ENCODE measurements around the gene UBALD1. TPM values are rescaled to one million over a fixed set of nuclear protein-coding genes. Genes with fewer than 3 reads are reported as not detected.

The UBALD1 gene
- total and polyA plus RNA-seq, 10 of the 15 experiments (the other 5 are each of a cell fraction or from before 2014, with no cell fraction given): 0.05 to 32.7 (median 5.1) TPM

DNA sequence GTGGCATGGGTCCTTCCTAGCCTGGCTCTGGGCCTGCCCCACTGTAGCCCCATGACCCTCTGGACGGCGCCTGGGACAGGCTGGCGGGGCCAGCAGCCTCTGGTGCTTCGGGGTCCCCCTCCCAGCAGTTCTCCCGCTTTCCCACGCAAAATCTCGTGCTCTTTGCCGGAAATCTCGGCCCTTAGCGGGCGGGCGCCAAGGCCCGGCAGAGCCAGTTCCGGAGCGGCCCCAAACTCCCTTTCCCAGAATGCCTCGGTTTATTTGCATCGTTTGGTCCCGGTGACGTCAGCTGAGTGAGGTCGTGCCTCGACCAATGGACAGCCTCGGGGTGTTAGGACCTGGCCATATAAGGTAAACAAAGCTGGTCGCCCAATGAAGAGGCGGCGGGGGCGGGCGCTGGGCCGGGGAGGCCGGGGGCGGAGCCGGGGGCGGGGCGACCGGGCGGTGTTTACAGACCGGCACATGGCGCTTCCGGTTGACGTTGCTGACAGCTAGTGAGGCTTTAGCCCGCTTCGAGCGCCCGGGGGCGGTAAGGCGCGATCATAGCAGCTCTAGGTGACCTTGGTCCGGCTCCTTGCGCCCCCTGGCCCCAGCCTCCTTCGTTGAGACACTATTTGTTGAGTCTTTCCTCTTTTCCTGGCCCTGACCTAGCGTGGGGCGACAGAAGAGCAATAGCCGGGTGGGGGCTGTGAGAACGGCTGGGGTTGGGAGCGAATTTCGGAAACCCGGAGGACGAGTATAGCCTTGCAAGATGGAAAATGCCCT is 1.5 kb upstream of the UBALD1 start (continued):
- peak; percentile 37; the same call in 1 of the 2 replicates for TF ChIP-seq DPF2 (IDR thresholded peaks at IDR 0.05)
- no peak for TF ChIP-seq WRNIP1 (IDR thresholded peaks at IDR 0.05; ENCODE audit: borderline replicate concordance, low read depth, low read length)
- no peak; the same call in 1 of the 2 replicates for TF ChIP-seq PML (IDR thresholded peaks at IDR 0.05; ENCODE audit: low read length)
- peak; percentile 29; the same call in 1 of the 2 replicates for TF ChIP-seq RAD21 (IDR thresholded peaks at IDR 0.05; ENCODE audit: insufficient read depth, low read depth, low read length)
- TF ChIP-seq GATAD2B (conservative IDR thresholded peaks at IDR 0.05; ENCODE audit: low read depth): peak; percentile 78
- no peak for TF ChIP-seq SUPT20H (IDR thresholded peaks at IDR 0.05; ENCODE audit: borderline replicate concordance, control insufficient read depth, low read depth, low read length)
- TF ChIP-seq FOS (IDR thresholded peaks at IDR 0.05; ENCODE audit: borderline replicate concordance, extremely low read depth, insufficient read length): peak; percentile 67
- peak; percentile 64; the same call in 1 of the 2 replicates for TF ChIP-seq TAF1 (IDR thresholded peaks at IDR 0.05; ENCODE audit: borderline replicate concordance, low read depth, low read length)
- no peak for TF ChIP-seq ZZZ3 (IDR thresholded peaks at IDR 0.05; ENCODE audit: control insufficient read depth, insufficient read length, low read depth)
- peak; percentile 22 to 55; a peak in 1 of 4 replicates for TF ChIP-seq EP300 (IDR thresholded peaks at IDR 0.05; ENCODE audit: borderline replicate concordance in 1 of 2, control insufficient read depth in 1 of 2, low read depth in 2 of 2, low read length in 2 of 2)
- 0 out of 2 replicates have a peak, but pooled peaks have one; percentile 21 for TF ChIP-seq TCF3 (IDR thresholded peaks at IDR 0.05; ENCODE audit: borderline replicate concordance, insufficient read depth, low read depth, low read length)
- peak; percentile 72 for TF ChIP-seq NR2C1 (IDR thresholded peaks at IDR 0.05)
- TF ChIP-seq, protein P1, sequence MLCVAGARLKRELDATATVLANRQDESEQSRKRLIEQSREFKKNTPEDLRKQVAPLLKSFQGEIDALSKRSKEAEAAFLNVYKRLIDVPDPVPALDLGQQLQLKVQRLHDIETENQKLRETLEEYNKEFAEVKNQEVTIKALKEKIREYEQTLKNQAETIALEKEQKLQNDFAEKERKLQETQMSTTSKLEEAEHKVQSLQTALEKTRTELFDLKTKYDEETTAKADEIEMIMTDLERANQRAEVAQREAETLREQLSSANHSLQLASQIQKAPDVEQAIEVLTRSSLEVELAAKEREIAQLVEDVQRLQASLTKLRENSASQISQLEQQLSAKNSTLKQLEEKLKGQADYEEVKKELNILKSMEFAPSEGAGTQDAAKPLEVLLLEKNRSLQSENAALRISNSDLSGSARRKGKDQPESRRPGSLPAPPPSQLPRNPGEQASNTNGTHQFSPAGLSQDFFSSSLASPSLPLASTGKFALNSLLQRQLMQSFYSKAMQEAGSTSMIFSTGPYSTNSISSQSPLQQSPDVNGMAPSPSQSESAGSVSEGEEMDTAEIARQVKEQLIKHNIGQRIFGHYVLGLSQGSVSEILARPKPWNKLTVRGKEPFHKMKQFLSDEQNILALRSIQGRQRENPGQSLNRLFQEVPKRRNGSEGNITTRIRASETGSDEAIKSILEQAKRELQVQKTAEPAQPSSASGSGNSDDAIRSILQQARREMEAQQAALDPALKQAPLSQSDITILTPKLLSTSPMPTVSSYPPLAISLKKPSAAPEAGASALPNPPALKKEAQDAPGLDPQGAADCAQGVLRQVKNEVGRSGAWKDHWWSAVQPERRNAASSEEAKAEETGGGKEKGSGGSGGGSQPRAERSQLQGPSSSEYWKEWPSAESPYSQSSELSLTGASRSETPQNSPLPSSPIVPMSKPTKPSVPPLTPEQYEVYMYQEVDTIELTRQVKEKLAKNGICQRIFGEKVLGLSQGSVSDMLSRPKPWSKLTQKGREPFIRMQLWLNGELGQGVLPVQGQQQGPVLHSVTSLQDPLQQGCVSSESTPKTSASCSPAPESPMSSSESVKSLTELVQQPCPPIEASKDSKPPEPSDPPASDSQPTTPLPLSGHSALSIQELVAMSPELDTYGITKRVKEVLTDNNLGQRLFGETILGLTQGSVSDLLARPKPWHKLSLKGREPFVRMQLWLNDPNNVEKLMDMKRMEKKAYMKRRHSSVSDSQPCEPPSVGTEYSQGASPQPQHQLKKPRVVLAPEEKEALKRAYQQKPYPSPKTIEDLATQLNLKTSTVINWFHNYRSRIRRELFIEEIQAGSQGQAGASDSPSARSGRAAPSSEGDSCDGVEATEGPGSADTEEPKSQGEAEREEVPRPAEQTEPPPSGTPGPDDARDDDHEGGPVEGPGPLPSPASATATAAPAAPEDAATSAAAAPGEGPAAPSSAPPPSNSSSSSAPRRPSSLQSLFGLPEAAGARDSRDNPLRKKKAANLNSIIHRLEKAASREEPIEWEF (IDR thresholded peaks at IDR 0.05; ENCODE audit: insufficient replicate concordance, low read depth, low read length): no peak
- peak; percentile 59; the same call in 1 of the 2 replicates for TF ChIP-seq CBFB (IDR thresholded peaks at IDR 0.05; ENCODE audit: low read depth)
- TF ChIP-seq RBBP5 (conservative IDR thresholded peaks at IDR 0.05): no peak
- no peak for TF ChIP-seq ZBTB4 (CRISPR knock-in tag; IDR thresholded peaks at IDR 0.05)
- TF ChIP-seq, protein P2, sequence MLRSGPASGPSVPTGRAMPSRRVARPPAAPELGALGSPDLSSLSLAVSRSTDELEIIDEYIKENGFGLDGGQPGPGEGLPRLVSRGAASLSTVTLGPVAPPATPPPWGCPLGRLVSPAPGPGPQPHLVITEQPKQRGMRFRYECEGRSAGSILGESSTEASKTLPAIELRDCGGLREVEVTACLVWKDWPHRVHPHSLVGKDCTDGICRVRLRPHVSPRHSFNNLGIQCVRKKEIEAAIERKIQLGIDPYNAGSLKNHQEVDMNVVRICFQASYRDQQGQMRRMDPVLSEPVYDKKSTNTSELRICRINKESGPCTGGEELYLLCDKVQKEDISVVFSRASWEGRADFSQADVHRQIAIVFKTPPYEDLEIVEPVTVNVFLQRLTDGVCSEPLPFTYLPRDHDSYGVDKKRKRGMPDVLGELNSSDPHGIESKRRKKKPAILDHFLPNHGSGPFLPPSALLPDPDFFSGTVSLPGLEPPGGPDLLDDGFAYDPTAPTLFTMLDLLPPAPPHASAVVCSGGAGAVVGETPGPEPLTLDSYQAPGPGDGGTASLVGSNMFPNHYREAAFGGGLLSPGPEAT (IDR thresholded peaks at IDR 0.05; ENCODE audit: low read depth): peak; percentile 92; the same call in 1 of the 2 replicates

Data from GM12878 (cell line).